ENCODE data around the gene DPEP2. TPM values are rescaled to one million over a fixed set of nuclear protein-coding genes. Genes with fewer than 3 reads are reported as not detected.
A peak's percentile ranks its signal among the peaks of the same experiment; 100 is the strongest.
"Not testable (repeated sequence)": the region's sequence is repeated elsewhere in the genome, so short reads cannot be mapped to it uniquely, and the experiment has no call there.

DPEP2 gene, protein sequence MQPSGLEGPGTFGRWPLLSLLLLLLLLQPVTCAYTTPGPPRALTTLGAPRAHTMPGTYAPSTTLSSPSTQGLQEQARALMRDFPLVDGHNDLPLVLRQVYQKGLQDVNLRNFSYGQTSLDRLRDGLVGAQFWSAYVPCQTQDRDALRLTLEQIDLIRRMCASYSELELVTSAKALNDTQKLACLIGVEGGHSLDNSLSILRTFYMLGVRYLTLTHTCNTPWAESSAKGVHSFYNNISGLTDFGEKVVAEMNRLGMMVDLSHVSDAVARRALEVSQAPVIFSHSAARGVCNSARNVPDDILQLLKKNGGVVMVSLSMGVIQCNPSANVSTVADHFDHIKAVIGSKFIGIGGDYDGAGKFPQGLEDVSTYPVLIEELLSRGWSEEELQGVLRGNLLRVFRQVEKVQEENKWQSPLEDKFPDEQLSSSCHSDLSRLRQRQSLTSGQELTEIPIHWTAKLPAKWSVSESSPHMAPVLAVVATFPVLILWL
- 1 to 10 TPM; 5.6 to 5.9 TPM for total RNA-seq

DNA sequence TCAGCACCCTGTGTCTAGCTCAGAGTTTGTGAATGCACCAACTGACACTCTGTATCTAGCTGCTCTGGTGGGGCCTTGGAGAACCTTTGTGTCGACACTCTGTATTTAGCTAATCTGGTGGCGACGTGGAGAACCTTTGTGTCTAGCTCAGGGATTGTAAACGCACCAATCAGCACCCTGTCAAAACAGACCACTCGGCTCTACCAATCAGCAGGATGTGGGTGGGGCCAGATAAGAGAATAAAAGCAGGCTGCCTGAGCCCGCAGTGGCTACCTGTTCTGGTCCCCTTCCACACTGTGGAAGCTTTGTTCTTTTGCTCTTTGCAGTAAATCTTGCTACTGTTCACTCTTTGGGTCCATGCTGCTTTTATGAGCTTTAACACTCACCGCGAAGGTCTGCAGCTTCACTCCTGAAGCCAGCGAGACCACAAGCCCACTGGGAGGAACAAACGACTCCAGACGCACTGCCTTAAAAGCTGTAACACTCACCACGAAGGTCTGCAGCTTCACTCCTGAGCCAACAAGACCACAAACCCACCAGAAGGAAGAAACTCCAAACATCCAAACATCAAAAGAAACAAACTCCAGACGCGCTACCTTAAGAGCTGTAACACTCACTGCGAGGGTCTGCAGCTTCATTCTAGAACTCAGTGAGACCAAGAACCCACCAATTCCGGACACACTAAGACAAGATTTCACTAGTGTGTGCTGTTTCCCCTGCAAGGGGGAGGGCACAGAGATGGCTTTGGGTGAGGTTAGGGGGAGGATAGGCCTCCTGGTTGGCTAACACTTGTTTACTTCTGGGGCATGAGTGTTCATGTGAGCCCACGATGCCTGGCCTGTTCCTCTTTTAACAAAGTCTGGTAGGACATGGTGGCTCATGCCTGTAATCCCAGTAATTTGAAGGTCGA lies at the start of gene DPEP2:
Gene DPEP2, minus strand, starts transcription at position 706 of the 910 bp plus-strand sequence. CDS start 6,272 bp downstream, outside the sequence.
- H3K27me3 Mint-ChIP-seq (ENCODE audit: low read depth); H3K9me3 Mint-ChIP-seq (ENCODE audit: insufficient read depth); H3K36me3 Mint-ChIP-seq (ENCODE audit: low read depth): not testable (repeated sequence)
- DNase-seq (peak; percentile 66), ATAC-seq (peak; percentile 83)
- CTCF ChIA-PET: interaction anchor here (0.8 to 3.0 kb wide), 9 partner anchors 10 to 64 kb away, joined by 3 to 16 read pairs (median 4); partner anchors contain the start of genes DDX28 and DUS2
- Mint-ChIP-seq H3K4me1 (ENCODE audit: low read depth) (peaks cover 52% of the 10 kb centered on the region), H3K4me3 (peak within 1 kb of the TSS; percentile 60), H3K27ac (peak within 1 kb of the TSS; percentile 82)
- POLR2A ChIA-PET: interaction anchor here (0.7 to 3.7 kb wide), 17 partner anchors 9 to 193 kb away, joined by 3 to 48 read pairs (median 3); partner anchors contain the start of genes DDX28, DUS2, NFATC3 and PSKH1

DNA sequence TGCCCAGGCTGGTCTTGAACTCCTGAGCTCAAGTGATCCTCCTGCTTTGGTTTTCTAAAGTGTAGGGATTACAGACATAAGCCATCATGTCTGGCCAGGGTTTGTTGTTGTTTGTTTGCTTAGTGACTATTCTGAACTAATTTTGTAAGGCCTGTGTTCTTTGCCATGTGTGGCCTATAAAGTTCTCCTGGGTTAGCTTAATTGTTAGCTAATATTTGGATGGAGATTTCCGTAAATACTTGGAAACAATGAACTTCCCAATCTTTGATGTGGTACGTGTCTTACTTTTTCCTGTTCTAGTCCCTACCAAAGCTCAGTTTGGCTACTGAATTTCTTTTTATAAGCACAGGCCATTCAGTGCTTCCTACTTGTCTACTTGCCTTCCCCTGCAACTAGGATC lies 48.7 kb upstream of the DPEP2 start:
- Mint-ChIP-seq H3K4me3 (no peak overlapping the region), H3K27ac (no peak overlapping the region), H3K4me1 (ENCODE audit: low read depth) (peaks cover 5% of the 10 kb centered on the region), H3K9me3 (ENCODE audit: insufficient read depth) (no peaks in the 10 kb centered on the region), H3K36me3 (ENCODE audit: low read depth) (peaks cover 41% of the 10 kb centered on the region), H3K27me3 (ENCODE audit: low read depth) (no peaks in the 10 kb centered on the region)
- ATAC-seq (no peak), DNase-seq (no peak)
- CTCF ChIA-PET: interaction anchor here (1.2 to 1.5 kb wide), 2 partner anchors 16 to 25 kb away, joined by 4 to 5 read pairs; partner anchors contain the start of genes DDX28 and DUS2
- POLR2A ChIA-PET: interaction anchor here (0.7 to 1.3 kb wide), 2 partner anchors 12 to 134 kb away, joined by 4 to 5 read pairs; no protein-coding TSS in a partner anchor

DNA sequence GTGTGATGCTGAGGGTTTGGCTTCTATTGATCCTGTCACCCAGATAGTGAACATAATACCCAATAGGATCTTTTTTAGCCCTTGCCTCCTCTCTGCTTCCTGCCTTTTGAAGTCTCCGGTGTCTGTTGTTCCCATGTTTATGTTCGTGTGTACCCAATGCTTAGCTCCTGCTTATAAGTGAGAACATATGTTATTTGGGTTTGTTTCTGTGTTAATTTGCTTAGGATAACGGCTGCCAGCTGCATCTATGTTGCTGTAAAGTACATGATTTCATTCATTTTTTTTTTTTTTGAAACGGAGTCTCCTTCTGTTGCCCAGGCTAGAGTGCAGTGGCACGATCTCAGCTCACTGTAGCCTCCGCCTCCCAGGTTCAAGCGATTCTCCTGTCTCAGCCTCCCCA lies 46.8 kb upstream of the DPEP2 start:
- H3K36me3 Mint-ChIP-seq (ENCODE audit: low read depth): peaks cover 35% of the 10 kb centered on the region
- no peaks in the 10 kb centered on the region for H3K9me3 Mint-ChIP-seq (ENCODE audit: insufficient read depth)
- POLR2A ChIA-PET: no interaction called here
- CTCF ChIA-PET: interaction anchor here (1.4 to 2.4 kb wide), 2 partner anchors 15 to 18 kb away, joined by 4 to 5 read pairs; no protein-coding TSS in a partner anchor
- peaks cover 5% of the 10 kb centered on the region for H3K4me1 Mint-ChIP-seq (ENCODE audit: low read depth)
- ATAC-seq (no peak), DNase-seq (no peak)
- H3K27me3 Mint-ChIP-seq (ENCODE audit: low read depth): no peaks in the 10 kb centered on the region
- H3K4me3 Mint-ChIP-seq: no peak overlapping the region
- H3K27ac Mint-ChIP-seq: no peak overlapping the region

DNA sequence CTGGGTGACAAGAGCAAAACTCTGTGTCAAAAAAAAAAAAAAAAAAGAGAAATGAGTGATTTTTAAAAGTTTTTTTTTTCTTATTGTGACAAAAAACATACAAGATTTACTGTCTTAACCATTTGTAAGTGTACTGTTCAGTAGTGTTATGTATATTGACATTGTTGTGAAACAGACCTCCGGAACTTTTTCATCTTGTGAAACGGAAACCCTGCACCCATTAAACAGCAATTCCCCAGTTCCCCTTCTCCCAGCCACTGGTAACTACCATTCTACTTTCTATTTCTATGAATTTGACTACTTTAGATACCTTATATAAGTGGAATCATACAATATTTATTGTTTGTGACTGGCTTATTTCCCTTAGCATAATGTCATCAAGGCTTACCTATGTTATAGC lies 42.5 kb upstream of the DPEP2 start:
- ChIA-PET CTCF (interaction anchor here (0.9 to 4.5 kb wide), 17 partner anchors 9 to 226 kb away, joined by 3 to 32 read pairs (median 8); partner anchors contain the start of genes DPEP2, DPEP3 and PSMB10), POLR2A (interaction anchor here (2.7 kb wide), 1 partner anchor 106 kb away, joined by 12 read pairs; the partner anchor contains the start of gene PSMB10)
- ATAC-seq: no peak
- peaks cover 31% of the 10 kb centered on the region for H3K36me3 Mint-ChIP-seq (ENCODE audit: low read depth)
- H3K4me1 Mint-ChIP-seq (ENCODE audit: low read depth): peaks cover 28% of the 10 kb centered on the region
- no peak overlapping the region for H3K4me3 Mint-ChIP-seq
- H3K27me3 Mint-ChIP-seq (ENCODE audit: low read depth): no peaks in the 10 kb centered on the region
- H3K27ac Mint-ChIP-seq: no peak overlapping the region
- no peaks in the 10 kb centered on the region for H3K9me3 Mint-ChIP-seq (ENCODE audit: insufficient read depth)
- DNase-seq: no peak

- H3K27ac Mint-ChIP-seq: peak overlapping the region; percentile 69
- POLR2A ChIA-PET: interaction anchor here (0.6 to 2.7 kb wide), 10 partner anchors 9 to 104 kb away, joined by 3 to 12 read pairs (median 3); partner anchors contain the start of genes DDX28, DUS2 and PSMB10
- no peaks in the 10 kb centered on the region for H3K9me3 Mint-ChIP-seq (ENCODE audit: insufficient read depth)
- ATAC-seq (peak; percentile 99), DNase-seq (peak; percentile 93)
- H3K27me3 Mint-ChIP-seq (ENCODE audit: low read depth): no peaks in the 10 kb centered on the region
- CTCF ChIA-PET: interaction anchor here (0.6 to 4.5 kb wide), 53 partner anchors 9 to 520 kb away, joined by 3 to 32 read pairs (median 7); partner anchors contain the start of genes DDX28, DPEP2, DPEP3 and DUS2
- peaks cover 26% of the 10 kb centered on the region for H3K4me1 Mint-ChIP-seq (ENCODE audit: low read depth)
- no peak overlapping the region for H3K4me3 Mint-ChIP-seq
- peaks cover 30% of the 10 kb centered on the region for H3K36me3 Mint-ChIP-seq (ENCODE audit: low read depth)
These were observed 41.4 kb upstream of the DPEP2 start for GRCh38 chr16:68040506-68041288.

- no peak for ATAC-seq
- CTCF ChIA-PET: interaction anchor here (4.5 kb wide), 1 partner anchor 44 kb away, joined by 30 read pairs; no protein-coding TSS in a partner anchor
- H3K9me3 Mint-ChIP-seq (ENCODE audit: insufficient read depth): no peaks in the 10 kb centered on the region
- POLR2A ChIA-PET: interaction anchor here (1.3 kb wide), 1 partner anchor 16 kb away, joined by 5 read pairs; the partner anchor contains the start of genes DDX28 and DUS2
- no peak for DNase-seq
- H3K36me3 Mint-ChIP-seq (ENCODE audit: low read depth): peaks cover 26% of the 10 kb centered on the region
- H3K4me1 Mint-ChIP-seq (ENCODE audit: low read depth): peaks cover 32% of the 10 kb centered on the region
- no peak overlapping the region for H3K4me3 Mint-ChIP-seq
- H3K27ac Mint-ChIP-seq: peak overlapping the region; percentile 10
- H3K27me3 Mint-ChIP-seq (ENCODE audit: low read depth): no peaks in the 10 kb centered on the region
These were observed 38.7 kb upstream of the DPEP2 start for GRCh38 chr16:68037841-68038597.

- no peaks in the 10 kb centered on the region for H3K9me3 Mint-ChIP-seq (ENCODE audit: insufficient read depth)
- no peaks in the 10 kb centered on the region for H3K27me3 Mint-ChIP-seq (ENCODE audit: low read depth)
- peaks cover 29% of the 10 kb centered on the region for H3K36me3 Mint-ChIP-seq (ENCODE audit: low read depth)
- no peak overlapping the region for H3K4me3 Mint-ChIP-seq
- ChIA-PET POLR2A (interaction anchor here (0.6 to 1.8 kb wide), 3 partner anchors 12 to 99 kb away, joined by 3 to 5 read pairs (median 4); partner anchors contain the start of genes DDX28, DUS2 and PSMB10), CTCF (interaction anchor here (1.0 to 1.2 kb wide), 2 partner anchors 12 to 49 kb away, joined by 3 to 6 read pairs; partner anchors contain the start of genes DDX28 and DUS2)
- no peak for ATAC-seq
- peaks cover 47% of the 10 kb centered on the region for H3K4me1 Mint-ChIP-seq (ENCODE audit: low read depth)
- no peak overlapping the region for H3K27ac Mint-ChIP-seq
- no peak for DNase-seq
These were observed 35.9 kb upstream of the DPEP2 start for GRCh38 chr16:68035227-68035626.

DNA sequence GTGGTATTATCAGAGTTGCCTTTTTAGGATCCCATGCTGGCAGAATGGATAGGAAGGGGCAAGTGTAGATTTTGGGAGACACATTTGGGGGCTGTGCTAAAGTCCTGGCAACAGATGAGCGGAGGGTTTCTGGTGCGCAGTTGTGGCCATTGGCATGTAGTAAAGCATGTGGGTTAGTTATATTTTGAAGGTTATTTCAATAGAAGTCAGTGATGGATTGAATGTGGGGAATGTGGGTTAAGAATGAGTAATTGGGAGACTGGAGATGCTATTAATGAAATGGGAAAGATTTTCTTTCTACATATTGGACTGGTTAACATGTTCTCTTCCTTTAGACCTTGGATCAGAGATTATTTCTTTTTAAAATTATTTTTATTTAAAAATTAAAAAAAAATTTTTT lies 33.8 kb upstream of the DPEP2 start:
- no peak overlapping the region for H3K4me3 Mint-ChIP-seq
- H3K27me3 Mint-ChIP-seq (ENCODE audit: low read depth): no peaks in the 10 kb centered on the region
- ATAC-seq (no peak), DNase-seq (no peak)
- no peak overlapping the region for H3K27ac Mint-ChIP-seq
- no peaks in the 10 kb centered on the region for H3K9me3 Mint-ChIP-seq (ENCODE audit: insufficient read depth)
- CTCF ChIA-PET: interaction anchor here (2.5 kb wide), 1 partner anchor 8 kb away, joined by 8 read pairs; no protein-coding TSS in a partner anchor
- POLR2A ChIA-PET: interaction anchor here (1.9 kb wide), 1 partner anchor 11 kb away, joined by 7 read pairs; the partner anchor contains the start of genes DDX28 and DUS2
- H3K36me3 Mint-ChIP-seq (ENCODE audit: low read depth): peaks cover 23% of the 10 kb centered on the region
- H3K4me1 Mint-ChIP-seq (ENCODE audit: low read depth): peaks cover 39% of the 10 kb centered on the region

- Mint-ChIP-seq H3K27ac (peak overlapping the region; percentile 80), H3K4me3 (no peak overlapping the region), H3K36me3 (ENCODE audit: low read depth) (peaks cover 24% of the 10 kb centered on the region), H3K4me1 (ENCODE audit: low read depth) (peaks cover 33% of the 10 kb centered on the region), H3K27me3 (ENCODE audit: low read depth) (no peaks in the 10 kb centered on the region), H3K9me3 (ENCODE audit: insufficient read depth) (no peaks in the 10 kb centered on the region)
- no peak for DNase-seq
- peak; percentile 27 for ATAC-seq
- ChIA-PET POLR2A (interaction anchor here (1.6 to 1.9 kb wide), 2 partner anchors 9 kb away, joined by 3 to 7 read pairs; partner anchors contain the start of genes DDX28 and DUS2), CTCF (interaction anchor here (2.5 kb wide), 1 partner anchor 9 kb away, joined by 8 read pairs; no protein-coding TSS in a partner anchor)
These were observed 32.7 kb upstream of the DPEP2 start for GRCh38 chr16:68031951-68032350.

Measured in activated CD8-positive, alpha-beta T cell treated with anti-CD3 and anti-CD28 coated beads, Interleukin-2, amount 10 ng/mL, durations not matched to agents 7 days and 5 days (primary cell).